Hepatocyte (in vitro differentiated cells): ENCODE data around the gene EQTN.

Experiments used
- CTCF ChIP-seq: fragments of 200-600 bp; sonication (generic); IDR thresholded peaks from 2 replicates; pipeline ENCODE4 v1.5.1; 2016; ENCODE audit warnings: antibody characterized with exemption, mild to moderate bottlenecking; ENCODE audit not compliant: poor library complexity
- EZH2phosphoT487 ChIP-seq: fragments of 200-600 bp; sonication (generic); IDR thresholded peaks from one replicate; pipeline ENCODE4 v1.6.1; 2018; ENCODE audit warnings: antibody characterized with exemption, mild to moderate bottlenecking, low read depth, moderate library complexity; ENCODE audit not compliant: unreplicated experiment, severe bottlenecking

GRCh38 chr9:27282269-27282668, 14.7 kb downstream of the EQTN start:
- no peak for TF ChIP-seq EZH2phosphoT487
- TF ChIP-seq CTCF = no peak
